Measurements from ENCODE around the gene KIF27. TPM values are rescaled to one million over a fixed set of nuclear protein-coding genes. Genes with fewer than 3 reads are reported as not detected.
"Not testable (repeated sequence)": the region's sequence is repeated elsewhere in the genome, so short reads cannot be mapped to it uniquely, and the experiment has no call there.

Gene KIF27
- total and polyA plus RNA-seq, 12 donors: 0.57 to 6.3 (median 2.9) TPM

DNA sequence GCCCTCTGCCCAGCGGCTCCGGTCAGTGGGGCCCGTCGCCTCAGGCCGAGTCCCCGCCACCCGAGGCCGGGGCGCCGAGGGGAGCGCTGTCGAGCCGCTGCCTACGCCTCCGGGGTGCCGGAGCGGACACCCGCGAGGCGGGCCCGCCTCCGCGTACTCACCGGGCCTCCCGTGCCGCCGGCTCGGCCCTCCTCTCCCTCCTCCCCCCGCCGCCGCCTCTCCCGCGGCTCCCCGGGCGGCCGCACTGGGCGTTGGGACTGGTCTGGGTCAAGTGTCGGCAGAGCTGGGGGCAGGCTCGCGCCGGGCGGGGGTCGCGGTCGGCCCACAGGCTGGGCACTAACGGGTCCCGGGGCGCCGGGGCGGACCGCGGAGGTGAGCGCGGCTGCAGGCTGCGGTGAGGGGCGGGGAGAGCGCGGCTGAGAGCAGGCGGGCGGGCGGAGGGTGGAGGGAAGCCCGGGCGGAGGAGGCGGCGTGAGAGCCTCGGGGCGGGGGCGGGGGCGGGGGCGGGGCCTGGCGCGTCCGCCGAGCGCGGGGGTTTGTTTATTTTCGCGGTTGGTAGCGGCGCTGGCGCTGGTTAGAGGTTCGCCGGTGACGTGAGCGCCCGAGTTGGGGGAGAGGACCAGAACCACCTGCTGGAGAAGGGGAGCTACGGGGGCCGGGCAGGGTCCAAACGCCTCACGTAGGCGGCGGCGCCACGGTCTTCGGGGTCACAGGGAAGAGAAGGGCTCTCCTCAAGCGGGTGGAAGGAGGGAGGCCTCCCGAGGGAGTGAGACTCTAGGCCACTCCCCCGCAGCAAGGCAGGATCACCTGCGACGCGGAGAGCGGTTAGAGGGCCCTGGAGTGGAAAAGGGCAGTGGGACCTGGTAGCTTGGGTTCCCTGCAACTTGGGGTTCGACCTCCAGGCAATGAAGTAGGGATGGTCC is 103.6 kb downstream of the KIF27 start, which contains the start of gene GKAP1:
GKAP1 (minus strand) TSS at position 414 of the 923 bp plus-strand sequence. CDS start 11,252 bp downstream, outside the sequence.
- TF ChIP-seq, protein P1, sequence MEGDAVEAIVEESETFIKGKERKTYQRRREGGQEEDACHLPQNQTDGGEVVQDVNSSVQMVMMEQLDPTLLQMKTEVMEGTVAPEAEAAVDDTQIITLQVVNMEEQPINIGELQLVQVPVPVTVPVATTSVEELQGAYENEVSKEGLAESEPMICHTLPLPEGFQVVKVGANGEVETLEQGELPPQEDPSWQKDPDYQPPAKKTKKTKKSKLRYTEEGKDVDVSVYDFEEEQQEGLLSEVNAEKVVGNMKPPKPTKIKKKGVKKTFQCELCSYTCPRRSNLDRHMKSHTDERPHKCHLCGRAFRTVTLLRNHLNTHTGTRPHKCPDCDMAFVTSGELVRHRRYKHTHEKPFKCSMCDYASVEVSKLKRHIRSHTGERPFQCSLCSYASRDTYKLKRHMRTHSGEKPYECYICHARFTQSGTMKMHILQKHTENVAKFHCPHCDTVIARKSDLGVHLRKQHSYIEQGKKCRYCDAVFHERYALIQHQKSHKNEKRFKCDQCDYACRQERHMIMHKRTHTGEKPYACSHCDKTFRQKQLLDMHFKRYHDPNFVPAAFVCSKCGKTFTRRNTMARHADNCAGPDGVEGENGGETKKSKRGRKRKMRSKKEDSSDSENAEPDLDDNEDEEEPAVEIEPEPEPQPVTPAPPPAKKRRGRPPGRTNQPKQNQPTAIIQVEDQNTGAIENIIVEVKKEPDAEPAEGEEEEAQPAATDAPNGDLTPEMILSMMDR (IDR thresholded peaks at IDR 0.05): peak in 5 of 9 donors; percentile 10 to 41 (median 30)
- ATAC-seq (peak; percentile 93 to 98 (median 94)), DNase-seq (peak; percentile 78 to 82)
- H3K27me3 ChIP-seq; H3K9me3 ChIP-seq; H3K36me3 ChIP-seq; intact Hi-C loops (cut with DNase I): not testable (repeated sequence)
- 1% methylated on average over 59 to 103 of the region's 103 CpGs for WGBS, 2 donors
- Histone ChIP-seq H3K4me3 (peak within 1 kb of the TSS; percentile 55 to 80 (median 67)), H3K4me1 (peaks cover 0 to 12% (median 9%) of the 10 kb centered on the region in 9 donors), H3K27ac (peak within 1 kb of the TSS; percentile 69 to 89 (median 85))

DNA sequence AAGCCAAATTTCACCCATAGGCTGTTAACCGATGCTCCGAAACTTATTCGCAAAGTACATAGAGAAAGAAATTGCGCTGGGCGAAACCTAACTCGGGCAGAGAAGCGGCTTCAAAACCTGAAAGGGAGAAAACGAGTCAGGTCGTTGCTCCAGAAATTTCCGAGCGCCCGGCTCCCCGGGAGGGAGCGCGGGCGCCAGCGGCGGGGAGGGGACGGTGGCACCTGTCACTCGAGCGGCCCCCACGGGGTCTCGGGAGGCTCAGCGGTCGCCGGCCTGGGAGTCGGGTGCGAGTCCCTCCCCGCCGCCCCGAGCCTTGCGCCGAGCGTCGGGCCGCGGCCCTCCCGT is 104.2 kb downstream of the KIF27 start:
- DNase-seq; ATAC-seq; H3K27me3 ChIP-seq; H3K9me3 ChIP-seq; intact Hi-C loops (cut with DNase I); H3K36me3 ChIP-seq: not testable (repeated sequence)
- Histone ChIP-seq H3K4me3 (peak overlapping the region; percentile 55 to 80 (median 67)), H3K4me1 (peaks cover 0 to 12% (median 9%) of the 10 kb centered on the region in 9 donors), H3K27ac (peak overlapping the region; percentile 69 to 89 (median 85))
- 0% methylated on average over 37 to 38 of the region's 38 CpGs for WGBS, 2 donors

DNA sequence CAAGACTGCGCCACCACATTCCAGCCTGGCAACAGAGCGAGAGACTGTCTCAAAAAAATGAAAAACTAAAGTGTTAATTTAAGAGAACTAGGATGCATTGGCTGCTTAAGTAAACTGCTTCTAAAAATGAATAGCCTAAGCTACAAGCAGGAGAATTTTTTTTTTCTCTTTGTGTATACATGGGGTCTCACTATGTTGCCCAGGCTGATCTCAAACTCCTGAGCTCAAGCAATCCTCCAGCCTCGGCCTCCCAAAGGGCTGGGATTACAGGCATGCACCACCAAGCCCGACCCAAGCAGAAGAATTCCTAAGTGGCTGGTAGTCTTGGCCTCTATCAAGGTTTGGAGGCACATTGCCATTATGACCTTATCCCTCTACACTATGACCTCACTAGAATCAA is 106.1 kb downstream of the KIF27 start:
- Histone ChIP-seq H3K4me1 (peaks cover 0 to 12% (median 9%) of the 10 kb centered on the region in 9 donors), H3K36me3 (peaks cover 0 to 12% (median 0%) of the 10 kb centered on the region in 9 donors)
- intact Hi-C loops (cut with DNase I); DNase-seq; H3K4me3 ChIP-seq; H3K27me3 ChIP-seq; H3K27ac ChIP-seq; ATAC-seq; H3K9me3 ChIP-seq: not testable (repeated sequence)
- WGBS, 2 donors: 97 to 98% methylated on average over 4 of the region's 4 CpGs

DNA sequence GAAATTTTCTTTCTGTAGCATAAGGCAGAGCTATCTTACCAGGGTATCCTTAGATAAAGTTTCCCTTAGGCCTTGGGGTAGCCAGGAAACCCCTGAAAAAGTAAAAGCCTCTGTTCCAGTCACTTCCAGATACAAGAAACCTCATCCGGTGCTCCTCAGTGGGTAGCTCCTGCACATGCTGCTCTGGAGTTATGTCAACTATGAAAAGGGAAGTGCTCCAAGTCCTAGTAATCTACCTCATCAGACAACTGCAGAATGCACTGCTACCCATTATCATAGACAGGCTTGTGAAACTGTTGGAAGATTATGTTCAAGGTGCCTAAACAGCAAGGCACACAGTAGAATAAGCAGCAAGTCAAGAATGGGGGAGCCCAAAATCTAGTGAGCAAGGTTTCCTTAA is 112.0 kb downstream of the KIF27 start:
- intact Hi-C loops (cut with DNase I); DNase-seq; ATAC-seq; H3K27ac ChIP-seq; H3K4me1 ChIP-seq; H3K4me3 ChIP-seq; H3K27me3 ChIP-seq; H3K9me3 ChIP-seq: not testable (repeated sequence)
- WGBS, 2 donors: 65 to 66% methylated on average over 1 of the region's 1 CpG
- peaks cover 0 to 41% (median 5%) of the 10 kb centered on the region in 9 donors for H3K36me3 ChIP-seq

DNA sequence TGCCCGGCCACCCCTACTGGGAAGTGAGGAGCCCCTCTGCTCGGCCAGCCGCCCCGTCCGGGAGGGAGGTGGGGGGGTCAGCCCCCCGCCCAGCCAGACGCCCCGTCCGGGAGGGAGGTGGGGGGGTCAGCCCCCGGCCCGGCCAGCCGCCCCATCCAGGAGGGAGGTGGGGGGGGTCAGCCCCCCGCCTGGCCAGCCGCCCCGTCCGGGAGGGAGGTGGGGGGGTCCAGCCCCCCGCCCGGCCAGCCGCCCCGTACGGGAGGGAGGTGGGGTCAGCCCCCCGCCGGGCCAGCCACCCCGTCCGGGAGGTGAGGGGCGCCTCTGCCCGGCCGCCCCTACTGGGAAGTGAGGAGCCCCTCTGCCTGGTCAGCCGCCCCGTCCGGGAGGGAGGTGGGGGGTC is 116.8 kb downstream of the KIF27 start:
- ATAC-seq; H3K4me3 ChIP-seq; H3K27ac ChIP-seq; intact Hi-C loops (cut with DNase I); H3K9me3 ChIP-seq; H3K27me3 ChIP-seq; H3K4me1 ChIP-seq; DNase-seq: not testable (repeated sequence)
- whole genome bisulfite sequencing, 2 donors: 98 to 100% methylated on average over 8 to 30 of the region's 31 CpGs
- H3K36me3 ChIP-seq: peaks cover 0 to 33% (median 5%) of the 10 kb centered on the region in 9 donors

DNA sequence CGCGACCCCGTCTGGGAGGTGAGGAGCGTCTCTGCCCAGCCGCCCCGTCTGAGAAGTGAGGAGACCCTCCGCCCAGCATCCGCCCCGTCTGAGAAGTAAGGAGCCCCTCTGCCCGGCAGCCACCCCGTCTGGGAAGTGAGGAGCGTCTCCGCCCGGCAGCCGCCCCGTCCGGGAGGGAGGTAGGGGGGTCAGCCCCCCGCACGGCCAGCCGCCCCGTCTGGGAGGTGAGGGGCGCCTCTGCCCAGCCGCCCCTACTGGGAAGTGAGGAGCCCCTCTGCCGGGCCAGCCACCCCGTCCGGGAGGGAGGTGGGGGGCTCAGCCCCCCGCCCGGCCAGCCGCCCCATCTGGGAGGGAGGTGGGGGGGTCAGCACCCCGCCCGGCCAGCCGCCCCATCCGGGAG is 117.3 kb downstream of the KIF27 start:
- intact Hi-C loops (cut with DNase I); H3K27me3 ChIP-seq; H3K4me3 ChIP-seq; H3K9me3 ChIP-seq; H3K4me1 ChIP-seq; DNase-seq; ATAC-seq; H3K27ac ChIP-seq: not testable (repeated sequence)
- WGBS, 2 donors: 93 to 97% methylated on average over 5 to 30 of the region's 33 CpGs
- H3K36me3 ChIP-seq: peaks cover 0 to 36% (median 6%) of the 10 kb centered on the region in 9 donors

Measured in heart right ventricle (tissue), 16 donors.